Activated CD4-positive, CD25-positive, alpha-beta regulatory T cell treated with anti-CD3 and anti-CD28 coated beads, Interleukin-2, amount 50 U/mL, for 24 hours (primary cell): ENCODE results near the gene CLBA1.

Source experiments
- ATAC-seq, 2 donors: fragments of 150-1000 bp; cut with Tn5 transposase; one replicate each; pipeline ENCODE4 v1.10.0; 2021; ENCODE audit warnings: mild to moderate bottlenecking in 1 of 2, moderate library complexity in 1 of 2

The CLBA1 gene

DNA sequence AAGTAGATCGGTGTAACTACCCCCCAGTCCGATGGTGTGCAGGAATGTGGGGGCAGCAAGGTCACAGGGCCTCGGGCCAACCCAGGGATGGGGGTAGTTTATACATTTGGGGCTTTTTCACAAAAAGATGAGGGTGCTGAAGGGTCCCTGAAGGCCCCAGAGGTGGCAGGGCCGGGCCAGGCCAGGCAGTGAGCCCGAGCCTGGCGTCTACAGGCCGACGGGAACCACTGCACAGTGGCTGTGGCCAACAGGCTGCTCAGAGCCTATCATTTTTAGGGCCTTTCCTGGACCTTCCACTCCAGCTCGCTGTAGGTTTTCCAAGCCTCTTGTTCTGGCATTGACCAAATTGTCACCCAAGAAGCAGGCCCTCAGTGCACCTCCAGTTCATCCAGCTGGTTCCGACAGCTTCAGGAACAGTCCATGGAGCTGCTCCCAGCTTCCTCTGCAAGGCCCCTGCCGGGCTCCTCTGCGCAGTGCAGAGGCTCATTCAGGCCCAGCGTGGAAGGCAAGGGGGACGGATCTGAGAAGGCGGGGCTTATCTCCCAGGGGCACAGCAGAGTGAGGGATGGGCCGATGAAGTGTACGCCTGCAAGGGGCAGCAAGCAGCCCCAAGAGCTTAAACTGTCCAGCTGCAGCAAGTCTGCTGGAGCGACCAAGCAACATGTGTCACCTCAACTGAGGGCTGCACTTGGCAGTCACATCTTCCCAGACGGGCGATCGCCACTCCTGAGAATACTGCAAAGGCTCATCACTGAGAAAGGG lies 21.4 kb downstream of the CLBA1 start:
- ATAC-seq = no peak

DNA sequence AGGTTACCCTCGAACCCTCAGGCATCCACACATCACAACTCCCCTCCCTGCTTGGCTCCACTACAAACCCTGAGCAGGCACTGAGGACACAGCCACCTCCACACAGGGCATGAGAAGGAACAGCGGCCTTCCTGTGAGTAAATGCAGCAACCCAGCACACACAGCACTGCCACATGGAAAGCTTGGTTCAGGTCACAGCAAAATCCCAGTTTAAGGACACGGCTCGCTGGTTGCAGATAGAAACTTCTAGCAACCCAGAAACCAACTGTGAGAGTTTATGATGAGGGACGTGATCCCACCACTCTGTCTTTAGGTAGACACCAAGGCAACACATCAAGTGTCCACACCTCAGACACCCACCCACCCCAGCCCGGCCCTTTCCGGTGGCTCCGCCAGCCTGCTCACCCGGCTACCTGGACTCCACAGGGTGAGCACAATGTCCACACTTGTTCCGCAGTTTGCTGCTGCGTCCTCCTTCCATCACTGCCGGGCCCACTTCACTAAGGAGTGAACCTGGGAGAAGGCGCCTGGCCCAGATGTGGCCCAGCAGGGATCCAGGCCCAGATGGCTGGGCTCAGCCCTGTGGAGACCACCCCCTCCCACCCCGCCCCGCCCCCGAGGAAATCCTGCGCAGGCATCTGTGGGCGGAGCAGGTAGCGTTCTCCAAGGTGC lies 22.1 kb downstream of the CLBA1 start:
- ATAC-seq = no peak

DNA sequence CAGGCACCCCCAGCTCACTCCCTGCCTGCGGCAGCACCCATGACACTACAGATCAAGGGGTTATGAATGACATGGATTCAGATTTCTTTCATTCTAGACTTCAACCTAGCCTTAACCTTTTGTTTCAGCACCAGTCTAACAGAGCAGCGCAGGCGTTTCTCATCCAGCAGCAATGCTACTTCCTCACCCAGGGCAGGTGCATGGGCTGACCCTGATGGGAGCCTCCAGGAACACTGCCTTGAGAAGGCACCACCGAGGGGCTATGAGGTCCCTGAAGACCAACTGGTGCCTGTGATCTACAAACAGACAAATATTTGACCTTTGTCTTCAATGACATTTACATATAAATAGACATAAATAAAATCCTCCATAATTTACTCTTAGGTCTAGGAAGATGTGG lies 24.5 kb downstream of the CLBA1 start:
- ATAC-seq = no peak

DNA sequence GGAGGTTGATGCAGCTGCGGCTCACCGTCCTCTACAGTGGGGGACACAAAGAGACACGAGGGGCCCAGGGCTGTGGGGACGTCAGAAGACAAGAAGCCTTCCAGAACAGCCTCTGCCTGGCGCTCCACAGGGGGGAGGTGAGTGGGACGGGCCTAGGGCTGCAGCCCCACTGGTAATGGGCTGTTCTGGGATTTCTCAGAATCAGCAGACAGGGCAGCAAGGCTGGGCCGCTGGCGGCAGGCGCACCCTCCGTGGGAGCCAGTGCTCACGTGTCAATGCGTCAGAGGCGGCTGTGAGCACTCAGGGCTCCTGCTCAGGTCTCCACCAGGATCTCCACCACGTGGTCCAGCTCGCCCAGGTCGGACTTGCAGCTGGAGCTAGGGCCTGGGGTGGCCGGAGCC lies 25.3 kb downstream of the CLBA1 start:
- no peak for ATAC-seq

DNA sequence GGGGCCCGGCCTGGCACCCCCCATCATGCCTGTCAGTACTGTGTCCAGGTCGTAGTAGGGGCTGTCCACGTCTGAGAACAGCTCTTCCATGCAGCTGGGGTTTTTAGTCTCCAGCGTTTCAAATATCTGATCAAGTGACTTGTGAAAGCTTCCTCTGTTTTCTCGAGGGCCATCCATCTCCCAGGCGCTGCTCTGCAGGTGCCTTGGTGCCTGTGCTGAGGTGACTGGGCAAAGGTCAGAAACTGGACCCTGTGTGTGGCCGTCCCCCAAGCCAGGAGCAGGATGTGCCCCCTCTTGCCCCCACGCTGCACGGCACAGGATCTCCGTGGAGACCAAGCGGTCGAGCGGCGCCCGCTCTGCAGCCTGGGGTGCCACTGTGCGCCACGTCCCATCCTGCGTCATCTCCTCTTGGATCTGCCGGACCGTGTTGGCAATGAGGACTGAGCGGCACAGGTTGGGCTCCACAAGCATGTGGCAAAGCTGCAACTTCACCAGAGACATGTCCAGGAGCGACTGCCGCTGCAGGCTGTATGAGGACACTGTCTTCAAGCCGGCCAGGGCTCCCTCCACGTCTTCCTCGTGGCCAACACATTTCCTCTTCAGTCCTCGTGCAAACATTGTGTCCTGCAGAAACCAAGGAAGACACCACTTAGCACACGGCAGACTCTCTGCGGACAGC lies 25.9 kb downstream of the CLBA1 start:
- ATAC-seq = no peak

DNA sequence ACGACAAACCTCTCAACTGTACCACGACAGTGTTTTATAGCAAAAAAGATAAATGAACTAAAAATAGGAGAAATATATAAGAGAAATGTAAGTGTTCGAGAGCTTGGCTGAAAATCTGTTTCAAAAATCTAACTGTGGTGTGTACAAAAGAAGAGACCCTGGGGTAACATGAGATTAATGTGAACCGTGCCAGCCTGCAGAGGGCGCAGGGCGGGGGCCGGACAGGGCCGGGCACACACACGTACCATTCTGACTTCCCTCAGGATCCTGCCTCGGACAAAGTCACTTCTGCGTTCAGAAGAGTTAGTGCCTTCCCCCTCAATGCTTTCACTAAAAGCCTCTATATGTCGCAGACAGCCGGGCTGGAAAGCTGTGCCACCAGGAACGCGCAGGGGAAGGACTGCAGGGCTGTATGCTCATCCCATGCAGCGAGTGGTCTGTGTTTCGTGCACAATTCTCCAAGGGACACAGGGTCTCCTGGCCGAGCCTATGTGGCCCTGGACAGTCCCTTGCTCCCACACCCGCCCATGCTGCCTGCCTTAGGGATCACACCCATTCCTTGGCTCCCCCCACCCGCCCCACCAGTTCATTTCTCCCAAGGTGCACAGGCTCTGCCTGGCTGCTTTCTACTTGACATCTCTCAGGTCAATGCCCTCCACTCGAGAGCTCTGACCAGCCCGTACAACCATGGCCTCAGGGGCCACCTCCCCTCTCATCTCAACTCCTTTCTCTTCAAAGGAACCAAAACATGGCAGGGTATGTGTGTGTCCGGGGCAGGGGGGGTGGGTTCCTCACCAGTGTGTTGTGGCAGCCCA lies 26.8 kb downstream of the CLBA1 start:
- ATAC-seq = no peak

DNA sequence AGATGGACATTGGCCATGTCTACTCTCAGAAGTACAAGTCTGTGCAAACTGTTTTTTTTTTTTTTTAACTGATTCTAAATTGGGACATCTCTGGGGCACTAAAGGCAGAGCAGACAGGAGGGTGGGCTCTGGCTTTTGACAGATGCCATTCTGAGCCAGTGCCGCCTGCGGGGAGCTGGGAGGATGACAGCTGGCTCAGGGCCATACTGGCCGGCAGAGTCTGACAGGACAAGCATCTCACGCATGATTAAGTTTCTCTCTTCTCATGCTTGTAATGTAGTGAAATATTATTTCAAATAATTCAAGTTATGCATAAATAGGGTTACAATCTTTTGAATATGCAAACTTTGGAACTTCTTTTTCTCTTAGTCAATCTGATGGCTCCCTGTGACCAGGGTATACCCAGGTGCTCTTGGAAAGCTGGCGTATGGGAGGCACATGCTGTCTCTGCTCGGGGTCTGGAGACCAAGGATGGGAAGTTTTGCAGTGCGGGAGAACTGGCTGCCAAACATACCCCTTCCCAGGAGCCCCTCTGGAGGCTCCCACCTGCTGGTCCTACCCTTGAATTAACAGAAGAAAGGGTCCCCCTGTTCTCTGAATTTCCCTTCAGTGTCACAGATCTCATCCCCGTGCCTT lies 27.7 kb downstream of the CLBA1 start:
- no peak for ATAC-seq

DNA sequence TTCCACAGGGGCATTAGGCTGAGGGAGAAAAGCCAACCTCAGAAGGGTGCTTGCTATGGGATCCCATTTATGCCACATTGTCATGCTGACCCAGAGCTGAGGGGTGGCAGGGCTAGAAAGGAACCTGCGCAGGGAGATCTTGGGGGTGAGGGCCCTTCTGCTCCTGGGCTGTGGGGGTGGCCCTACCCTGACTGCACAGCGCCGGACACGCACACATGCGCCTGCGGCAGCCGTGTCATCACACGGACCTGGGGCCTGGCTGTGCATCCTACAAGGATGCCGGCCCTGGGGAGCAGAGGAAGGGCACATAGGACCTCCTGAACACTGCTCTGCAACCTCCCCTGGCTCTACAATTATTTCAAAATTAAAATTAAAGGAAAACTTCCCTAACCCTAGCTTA lies 28.4 kb downstream of the CLBA1 start:
- ATAC-seq = no peak

DNA sequence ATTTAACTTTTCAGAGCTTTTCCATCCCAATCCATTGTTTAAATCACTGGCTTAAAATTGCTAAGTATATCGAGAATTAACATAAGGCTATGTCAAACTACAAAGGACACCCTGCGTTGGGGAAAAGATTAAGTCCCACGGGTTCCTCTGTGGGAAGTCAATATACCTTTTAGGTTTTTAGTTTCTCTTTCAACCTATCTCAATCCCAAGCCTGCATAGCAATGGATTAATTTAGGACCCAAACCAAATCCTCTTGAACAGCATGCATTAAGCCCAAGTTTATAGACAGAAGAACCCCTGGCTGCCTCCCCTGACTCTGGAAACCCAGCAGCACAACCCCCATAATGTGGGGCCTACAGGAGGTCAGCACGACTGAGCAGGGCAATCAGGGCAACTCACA lies 29.0 kb downstream of the CLBA1 start:
- ATAC-seq = no peak

DNA sequence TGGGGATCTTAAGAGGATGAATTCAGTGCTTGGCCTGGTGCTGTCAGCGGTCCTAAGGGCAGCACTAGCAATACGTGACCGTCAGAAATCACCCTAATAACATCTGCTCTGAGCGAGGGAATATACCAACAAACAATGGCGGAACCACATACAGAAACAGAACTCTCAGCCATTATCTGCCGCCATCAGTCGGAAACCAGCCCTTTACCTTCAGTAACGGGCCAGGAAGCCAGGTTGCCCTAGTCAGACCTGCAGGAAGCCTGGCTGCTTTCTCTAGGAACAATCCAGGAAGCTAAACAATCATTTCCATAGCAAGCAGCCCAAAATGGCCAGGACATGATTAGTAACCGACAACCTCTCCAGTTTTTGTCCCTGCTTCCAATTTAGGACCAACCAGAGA lies 29.7 kb downstream of the CLBA1 start:
- no peak for ATAC-seq

DNA sequence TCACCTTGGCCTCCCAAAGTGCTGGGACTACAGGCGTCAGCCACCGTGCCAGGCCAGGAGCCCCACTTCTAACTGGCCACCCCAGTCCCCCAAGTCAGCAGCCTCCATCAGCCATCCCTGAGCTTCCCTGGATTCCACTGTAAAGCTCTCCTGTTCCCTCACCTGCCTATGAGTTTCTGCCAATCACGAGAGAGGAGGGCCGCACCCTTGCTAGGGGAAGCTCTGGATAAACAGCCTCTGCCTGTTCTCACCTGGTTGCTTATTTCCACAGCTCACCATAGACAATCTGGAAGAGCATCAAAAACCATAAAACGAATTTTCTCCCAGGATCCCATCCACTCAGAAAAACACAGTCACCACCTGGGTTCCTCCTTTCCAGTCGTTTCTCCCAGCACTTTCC lies 30.3 kb downstream of the CLBA1 start:
- no peak for ATAC-seq

DNA sequence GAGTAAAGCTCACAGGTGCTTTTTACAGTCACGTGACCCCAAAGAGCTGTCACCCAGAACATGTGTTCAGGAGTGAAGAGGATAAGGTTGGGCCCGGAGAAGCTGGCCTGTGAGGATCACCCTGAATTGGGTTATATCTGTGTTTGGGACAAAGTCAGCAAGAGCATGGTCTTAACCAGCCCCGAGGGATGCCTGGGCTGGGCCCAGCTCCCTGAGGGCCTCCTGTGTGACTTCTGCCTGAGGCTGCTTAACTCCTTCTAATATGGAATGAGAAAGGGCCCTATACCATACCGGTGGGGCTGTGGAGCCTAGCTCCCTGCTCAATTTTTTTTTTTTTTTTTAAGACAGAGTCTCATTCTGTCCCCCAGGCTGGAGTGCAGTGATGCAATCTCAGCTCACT lies 32.8 kb downstream of the CLBA1 start:
- no peak for ATAC-seq

DNA sequence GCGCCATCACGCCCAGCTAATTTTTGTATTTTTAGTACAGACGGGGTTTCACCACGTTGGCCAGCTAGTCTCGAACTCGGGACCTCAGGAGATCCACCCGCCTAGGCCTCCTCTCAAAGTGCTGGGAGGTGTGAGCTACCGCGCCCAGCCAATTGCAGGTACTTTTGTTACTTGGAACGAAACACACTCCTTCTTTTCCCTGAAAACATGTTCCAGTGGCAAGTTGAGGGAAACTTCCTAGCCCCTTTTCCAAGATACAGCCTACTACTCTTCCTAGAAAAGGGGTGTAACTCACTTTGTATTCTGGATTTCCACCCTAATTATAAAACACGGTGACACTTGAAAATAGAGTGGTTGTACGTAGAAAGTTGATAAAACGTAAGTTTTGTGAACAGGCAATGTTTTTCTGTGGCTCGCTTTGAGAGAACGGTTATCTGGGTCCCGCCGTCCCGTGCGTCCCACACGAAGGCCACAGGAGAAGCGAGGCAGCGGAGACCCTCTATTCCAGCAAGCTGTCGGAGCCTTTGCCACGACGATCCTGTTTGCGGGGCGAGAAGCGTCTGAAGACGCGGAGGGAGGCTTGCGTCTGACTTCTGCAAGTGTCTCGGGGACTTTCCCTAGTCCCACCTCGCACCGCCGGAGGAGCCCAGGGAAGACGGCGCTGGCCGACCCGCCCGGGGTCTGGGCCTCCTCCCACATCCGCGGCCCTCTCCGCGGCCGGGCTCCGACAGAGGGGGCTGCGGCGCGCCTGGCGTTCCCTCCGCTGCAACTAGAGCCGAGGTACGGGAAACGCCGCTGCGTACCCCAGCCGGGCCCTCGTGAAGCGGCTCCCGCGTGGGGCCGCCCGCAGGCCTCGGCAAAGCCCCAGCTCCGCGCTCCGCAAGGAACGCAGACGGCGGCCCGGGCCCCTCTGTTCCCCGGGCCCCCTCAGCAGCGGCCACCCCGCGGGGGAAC lies 34.5 kb downstream of the CLBA1 start:
- ATAC-seq = peak; percentile 17 to 23

DNA sequence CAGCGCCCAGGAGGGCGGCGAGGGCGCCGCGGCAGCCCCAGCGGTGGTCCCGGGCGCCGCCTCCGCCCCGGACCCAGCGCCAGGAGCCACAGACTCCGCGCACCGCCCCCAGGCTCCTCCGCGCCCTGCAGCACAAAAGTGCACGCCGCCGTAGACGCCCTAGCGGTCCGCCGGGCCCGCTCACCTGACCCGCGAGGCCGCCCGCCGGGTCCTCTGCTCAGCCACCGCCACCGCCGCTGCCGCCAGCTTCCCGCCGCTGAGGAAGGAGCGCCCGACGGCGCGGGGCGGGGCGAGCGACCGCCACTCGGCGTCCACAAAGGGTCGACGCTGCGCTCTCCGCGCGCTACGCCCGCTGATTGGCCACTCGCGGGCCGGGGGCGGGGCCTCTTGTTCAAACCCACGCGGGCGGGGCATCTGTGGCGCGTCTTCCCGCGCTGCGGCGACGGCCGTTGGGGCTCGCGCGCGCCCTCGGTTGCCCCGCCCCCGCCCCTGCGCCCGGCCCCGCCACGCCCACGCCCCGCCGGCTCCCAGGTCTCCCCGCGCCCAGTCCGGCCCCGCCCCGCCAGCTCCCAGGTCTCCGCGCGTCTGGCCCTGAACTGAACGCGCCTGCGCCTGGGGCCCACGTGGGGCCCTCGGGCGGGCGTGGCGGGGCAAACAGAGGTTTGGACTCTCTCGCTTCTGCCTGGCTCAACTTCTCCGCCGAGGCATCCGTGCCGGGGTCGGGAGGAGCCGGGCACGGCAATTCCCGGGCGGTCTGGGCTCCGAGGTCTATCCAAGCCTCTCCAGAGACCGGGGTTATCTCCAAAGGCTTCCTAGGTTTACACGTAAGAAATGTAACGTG lies 35.4 kb downstream of the CLBA1 start, which contains the start of gene CDCA4:
CDCA4 (minus strand) TSS at position 269 of the 841 bp plus-strand sequence. CDS start 9,154 bp downstream, outside the sequence.
- ATAC-seq = peak; percentile 79 to 84

DNA sequence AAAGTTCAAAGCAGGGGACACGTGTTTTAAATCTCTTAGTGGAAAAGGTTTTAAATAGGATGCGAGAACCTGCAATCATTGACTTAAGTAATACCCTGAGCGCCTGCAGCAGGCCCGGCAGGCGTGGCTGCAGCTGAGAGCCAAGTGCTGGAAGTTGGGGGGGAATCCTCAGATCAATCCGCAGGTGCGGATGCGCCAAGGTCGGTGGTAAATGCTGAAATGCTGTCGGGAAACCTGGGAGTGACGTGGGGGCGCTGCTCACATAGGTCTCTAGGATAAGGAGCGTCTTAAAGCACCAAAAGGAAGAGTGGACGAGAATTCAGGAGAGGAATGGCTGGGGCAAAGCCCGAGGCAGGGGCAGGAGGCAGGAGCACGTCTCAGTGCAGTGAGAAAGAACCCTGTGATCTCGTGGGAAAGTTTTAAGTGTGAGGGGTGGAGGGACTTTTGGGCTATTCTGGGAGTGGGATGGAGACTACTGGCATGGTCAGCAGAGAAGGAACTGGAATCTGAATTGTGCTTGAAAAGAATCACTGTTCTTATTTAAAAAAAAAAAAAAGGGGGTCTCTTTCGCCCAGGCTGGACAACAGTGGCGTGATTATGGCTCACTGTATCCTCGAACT lies 36.2 kb downstream of the CLBA1 start:
- no peak for ATAC-seq

DNA sequence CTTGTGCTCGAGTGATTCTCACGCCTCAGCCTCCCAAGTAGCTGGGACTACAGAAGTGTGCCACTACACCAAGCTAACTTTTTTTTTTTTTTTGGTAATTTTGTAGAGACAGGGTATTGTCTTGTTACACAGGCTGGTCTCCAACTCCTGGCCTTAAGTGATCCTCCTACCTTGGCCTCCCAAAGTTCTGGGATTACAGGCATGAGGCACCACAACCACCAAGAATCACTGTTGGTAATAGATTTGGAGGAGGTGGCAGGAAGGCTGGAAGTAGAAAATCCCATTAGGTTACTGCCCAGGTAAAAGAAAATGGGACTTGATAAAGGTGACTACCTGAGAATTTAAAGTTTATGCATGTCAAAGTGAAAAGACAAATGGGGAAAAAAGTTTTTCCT lies 36.7 kb downstream of the CLBA1 start:
- no peak for ATAC-seq

DNA sequence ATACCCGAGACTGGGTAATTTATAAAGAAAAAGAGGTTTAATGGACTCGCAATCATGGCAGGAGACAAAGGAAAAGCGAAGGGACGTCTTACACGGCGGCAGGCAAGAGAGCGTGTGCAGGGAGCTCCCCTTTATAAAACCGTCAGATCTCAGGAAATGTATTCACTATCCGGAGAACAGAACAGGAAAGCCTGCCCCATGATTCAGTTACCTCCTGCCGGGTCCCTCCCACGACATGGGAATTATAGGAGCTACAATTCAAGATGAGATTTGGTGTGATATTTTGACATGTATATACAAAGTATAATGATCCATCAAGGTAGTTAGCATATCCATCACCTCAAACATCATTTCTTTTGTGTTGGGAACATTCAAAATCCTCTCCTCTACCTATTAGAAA lies 37.6 kb downstream of the CLBA1 start:
- ATAC-seq = no peak

DNA sequence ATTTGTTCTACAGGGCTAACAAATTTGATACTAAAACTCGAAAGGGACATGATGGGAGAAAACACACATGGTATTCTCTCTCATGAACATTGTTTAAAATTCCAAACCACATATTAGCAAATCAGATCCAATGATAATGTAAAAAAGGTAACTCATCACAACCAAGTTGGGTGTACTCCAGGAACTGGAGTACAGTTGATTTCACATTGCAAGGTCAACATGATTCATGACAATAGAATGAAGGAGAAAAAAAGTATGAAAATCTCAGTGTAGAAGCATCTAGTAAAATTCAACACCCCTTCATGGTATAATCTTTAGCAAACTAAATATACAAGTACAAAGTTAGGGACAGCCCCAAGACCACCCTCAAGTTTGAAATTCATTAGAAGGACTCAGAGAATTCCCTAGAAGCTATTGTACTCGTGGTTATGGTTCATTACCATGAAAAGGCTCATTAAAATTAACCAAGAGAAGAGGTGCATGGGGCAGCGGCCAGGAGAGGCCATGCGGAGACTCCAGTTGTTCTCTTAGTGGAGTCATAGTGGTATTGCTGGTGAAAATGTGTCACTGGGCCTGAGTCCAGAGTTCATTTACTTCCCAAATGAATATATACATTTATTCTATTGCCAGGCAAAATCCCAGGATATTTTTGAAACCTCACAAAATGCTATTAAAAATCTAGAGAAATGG lies 38.3 kb downstream of the CLBA1 start:
- no peak for ATAC-seq

DNA sequence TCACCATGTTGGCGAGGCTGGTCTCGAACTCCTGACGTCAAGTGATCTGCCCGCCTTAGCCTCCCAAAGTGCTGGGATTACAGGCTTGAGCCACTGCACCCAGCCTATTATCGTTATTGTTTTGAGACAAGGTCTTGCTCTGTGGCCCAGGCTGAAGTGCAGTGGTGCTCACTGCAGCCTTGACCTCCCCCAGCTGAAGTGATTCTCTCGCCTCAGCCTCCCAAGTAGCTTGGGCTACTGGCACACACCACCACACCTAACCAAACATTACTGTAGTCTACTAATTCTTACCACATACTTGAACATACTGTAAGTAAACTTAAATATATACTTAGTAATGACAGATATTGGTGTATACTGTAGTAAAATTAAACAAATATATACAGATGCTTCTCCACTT lies 39.8 kb downstream of the CLBA1 start:
- ATAC-seq = no peak
